ENCODE data around the gene NKX6-1. TPM values are rescaled to one million over a fixed set of nuclear protein-coding genes. Genes with fewer than 3 reads are reported as not detected.
A peak's percentile ranks its signal among the peaks of the same experiment; 100 is the strongest.

Gene NKX6-1
- polyA plus RNA-seq, 2 donors, result 2.5 to 8.2 TPM

- Histone ChIP-seq H3K4me1 (ENCODE audit: control insufficient read depth in 2 of 2, insufficient read depth in 2 of 2, low read length in 1 of 2) (peaks cover 2 to 5% of the 10 kb centered on the region in 2 donors), H3K27me3 (ENCODE audit: control insufficient read depth in 1 of 2, insufficient read depth in 2 of 2, low read length in 2 of 2) (peaks cover 0 to 17% of the 10 kb centered on the region in 2 donors), H3K27ac (ENCODE audit: low read depth in 2 of 2, low read length in 1 of 2) (no peak overlapping the region), H3K36me3 (ENCODE audit: control insufficient read depth in 2 of 2, insufficient read depth in 2 of 2, low read length in 1 of 2) (no peaks in the 10 kb centered on the region), H3K9me3 (ENCODE audit: control insufficient read depth in 2 of 2, insufficient read depth in 1 of 2, low read depth in 1 of 2, low read length in 1 of 2) (peaks cover 0 to 2% of the 10 kb centered on the region in 2 donors), H3K4me3 (ENCODE audit: low read depth in 1 of 2, low read length in 2 of 2) (peak overlapping the region; percentile 34)
- 26 to 28% methylated on average over 69 of the region's 69 CpGs for WGBS, 2 donors
Observed at GRCh38 chr4:84482564-84483563, 16.2 kb downstream of the NKX6-1 start.

GRCh38 chr4:84481860-84482245, 17.2 kb downstream of the NKX6-1 start:
- 19 to 20% methylated on average over 20 of the region's 20 CpGs for WGBS, 2 donors
- peaks cover 0 to 17% of the 10 kb centered on the region in 2 donors for H3K27me3 ChIP-seq (ENCODE audit: control insufficient read depth in 1 of 2, insufficient read depth in 2 of 2, low read length in 2 of 2)

GRCh38 chr4:84481077-84481859, 17.8 kb downstream of the NKX6-1 start:
- peaks cover 0 to 2% of the 10 kb centered on the region in 2 donors for H3K9me3 ChIP-seq (ENCODE audit: control insufficient read depth in 2 of 2, insufficient read depth in 1 of 2, low read depth in 1 of 2, low read length in 1 of 2)
- peaks cover 2 to 5% of the 10 kb centered on the region in 2 donors for H3K4me1 ChIP-seq (ENCODE audit: control insufficient read depth in 2 of 2, insufficient read depth in 2 of 2, low read length in 1 of 2)
- no peaks in the 10 kb centered on the region for H3K36me3 ChIP-seq (ENCODE audit: control insufficient read depth in 2 of 2, insufficient read depth in 2 of 2, low read length in 1 of 2)
- H3K27ac ChIP-seq (ENCODE audit: low read depth in 2 of 2, low read length in 1 of 2), result no peak overlapping the region
- 32 to 48% methylated on average over 45 of the region's 45 CpGs for WGBS, 2 donors
- no peak overlapping the region for H3K4me3 ChIP-seq (ENCODE audit: low read depth in 1 of 2, low read length in 2 of 2)
- H3K27me3 ChIP-seq (ENCODE audit: control insufficient read depth in 1 of 2, insufficient read depth in 2 of 2, low read length in 2 of 2), result peaks cover 0 to 17% of the 10 kb centered on the region in 2 donors

More at GRCh38 chr4:84481860-84482245, 17.2 kb downstream of the NKX6-1 start:
- no peak overlapping the region for H3K27ac ChIP-seq (ENCODE audit: low read depth in 2 of 2, low read length in 1 of 2)
- H3K36me3 ChIP-seq (ENCODE audit: control insufficient read depth in 2 of 2, insufficient read depth in 2 of 2, low read length in 1 of 2), result no peaks in the 10 kb centered on the region
- peaks cover 2 to 5% of the 10 kb centered on the region in 2 donors for H3K4me1 ChIP-seq (ENCODE audit: control insufficient read depth in 2 of 2, insufficient read depth in 2 of 2, low read length in 1 of 2)
- H3K4me3 ChIP-seq (ENCODE audit: low read depth in 1 of 2, low read length in 2 of 2), result no peak overlapping the region
- H3K9me3 ChIP-seq (ENCODE audit: control insufficient read depth in 2 of 2, insufficient read depth in 1 of 2, low read depth in 1 of 2, low read length in 1 of 2), result peaks cover 0 to 2% of the 10 kb centered on the region in 2 donors

DNA sequence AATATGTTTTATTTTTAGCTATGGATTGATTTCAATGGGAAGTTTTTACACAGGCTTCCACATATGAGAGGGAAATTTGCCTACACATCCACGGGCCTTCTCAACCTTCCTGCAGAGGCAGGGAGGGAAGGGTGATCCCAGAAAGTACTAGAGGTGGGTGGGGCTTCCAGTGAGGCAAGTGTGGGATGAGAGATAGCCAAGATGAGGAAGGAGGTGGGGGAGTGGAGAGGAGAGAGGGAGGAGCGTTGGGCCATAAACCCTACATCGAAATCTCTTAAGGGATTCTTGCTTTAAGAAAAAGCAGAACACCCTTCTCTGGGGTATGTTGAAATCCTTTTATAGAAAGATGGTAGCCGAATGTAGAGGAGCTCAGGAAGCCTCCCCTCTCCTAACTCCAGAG, 19.0 kb downstream of the NKX6-1 start:
- H3K9me3 ChIP-seq (ENCODE audit: control insufficient read depth in 2 of 2, insufficient read depth in 1 of 2, low read depth in 1 of 2, low read length in 1 of 2), result peaks cover 0 to 2% of the 10 kb centered on the region in 2 donors
- WGBS, 2 donors, result 56 to 57% methylated on average over 4 of the region's 4 CpGs
- no peaks in the 10 kb centered on the region for H3K36me3 ChIP-seq (ENCODE audit: control insufficient read depth in 2 of 2, insufficient read depth in 2 of 2, low read length in 1 of 2)
- peaks cover 2 to 5% of the 10 kb centered on the region in 2 donors for H3K4me1 ChIP-seq (ENCODE audit: control insufficient read depth in 2 of 2, insufficient read depth in 2 of 2, low read length in 1 of 2)
- H3K4me3 ChIP-seq (ENCODE audit: low read depth in 1 of 2, low read length in 2 of 2), result no peak overlapping the region
- H3K27me3 ChIP-seq (ENCODE audit: control insufficient read depth in 1 of 2, insufficient read depth in 2 of 2, low read length in 2 of 2), result peaks cover 0 to 17% of the 10 kb centered on the region in 2 donors
- H3K27ac ChIP-seq (ENCODE audit: low read depth in 2 of 2, low read length in 1 of 2), result no peak overlapping the region

DNA sequence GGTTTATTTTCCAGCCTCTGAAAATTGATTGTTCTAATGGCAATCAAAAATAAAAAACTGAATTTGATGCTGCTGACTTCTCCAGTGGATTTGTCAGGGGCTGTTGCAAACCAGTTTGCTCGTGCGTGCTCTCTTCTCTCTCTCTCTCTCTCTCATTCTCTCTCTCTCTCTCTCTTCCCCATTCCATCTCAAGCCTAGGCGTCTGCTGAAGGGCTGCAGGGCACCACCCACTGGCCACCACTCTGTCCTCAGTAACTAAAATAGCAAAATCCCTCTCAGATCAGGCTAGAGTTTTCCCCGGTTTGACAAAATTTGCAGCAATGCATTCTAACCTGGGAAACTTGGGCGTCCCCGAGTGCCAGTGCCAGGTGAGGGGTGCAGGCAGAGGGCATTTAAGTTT, 19.4 kb downstream of the NKX6-1 start:
- Histone ChIP-seq H3K27ac (ENCODE audit: low read depth in 2 of 2, low read length in 1 of 2) (no peak overlapping the region), H3K4me3 (ENCODE audit: low read depth in 1 of 2, low read length in 2 of 2) (no peak overlapping the region), H3K27me3 (ENCODE audit: control insufficient read depth in 1 of 2, insufficient read depth in 2 of 2, low read length in 2 of 2) (peaks cover 0 to 17% of the 10 kb centered on the region in 2 donors), H3K4me1 (ENCODE audit: control insufficient read depth in 2 of 2, insufficient read depth in 2 of 2, low read length in 1 of 2) (peaks cover 2 to 5% of the 10 kb centered on the region in 2 donors), H3K9me3 (ENCODE audit: control insufficient read depth in 2 of 2, insufficient read depth in 1 of 2, low read depth in 1 of 2, low read length in 1 of 2) (peaks cover 0 to 2% of the 10 kb centered on the region in 2 donors), H3K36me3 (ENCODE audit: control insufficient read depth in 2 of 2, insufficient read depth in 2 of 2, low read length in 1 of 2) (no peaks in the 10 kb centered on the region)
- 24 to 35% methylated on average over 6 of the region's 6 CpGs for WGBS, 2 donors

DNA sequence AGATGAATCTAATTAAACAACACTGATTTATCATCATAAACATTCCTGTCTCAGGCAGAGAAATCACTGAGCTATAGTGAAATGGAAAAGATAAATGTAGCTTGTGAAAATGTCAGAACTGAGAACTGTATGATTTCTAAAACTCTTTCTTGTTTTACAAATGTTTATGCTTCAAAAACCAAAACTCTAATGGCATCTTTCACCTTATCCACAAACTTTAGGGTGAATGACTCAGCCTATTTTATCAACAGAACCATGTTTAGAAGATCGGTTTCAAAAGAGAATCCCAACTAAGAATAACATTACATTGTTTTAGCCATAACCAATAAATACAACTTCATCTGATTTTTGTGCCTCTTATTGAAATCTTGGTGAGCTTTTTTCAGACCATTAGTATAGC, 21.4 kb downstream of the NKX6-1 start:
- peaks cover 0 to 2% of the 10 kb centered on the region in 2 donors for H3K9me3 ChIP-seq (ENCODE audit: control insufficient read depth in 2 of 2, insufficient read depth in 1 of 2, low read depth in 1 of 2, low read length in 1 of 2)
- H3K27me3 ChIP-seq (ENCODE audit: control insufficient read depth in 1 of 2, insufficient read depth in 2 of 2, low read length in 2 of 2), result peaks cover 0 to 8% of the 10 kb centered on the region in 2 donors
- H3K4me1 ChIP-seq (ENCODE audit: control insufficient read depth in 2 of 2, insufficient read depth in 2 of 2, low read length in 1 of 2), result peaks cover 0 to under 1% of the 10 kb centered on the region in 2 donors
- no peaks in the 10 kb centered on the region for H3K36me3 ChIP-seq (ENCODE audit: control insufficient read depth in 2 of 2, insufficient read depth in 2 of 2, low read length in 1 of 2)
- H3K27ac ChIP-seq (ENCODE audit: low read depth in 2 of 2, low read length in 1 of 2), result no peak overlapping the region
- no peak overlapping the region for H3K4me3 ChIP-seq (ENCODE audit: low read depth in 1 of 2, low read length in 2 of 2)
- WGBS, 2 donors, result 60 to 66% methylated on average over 1 of the region's 1 CpG

DNA sequence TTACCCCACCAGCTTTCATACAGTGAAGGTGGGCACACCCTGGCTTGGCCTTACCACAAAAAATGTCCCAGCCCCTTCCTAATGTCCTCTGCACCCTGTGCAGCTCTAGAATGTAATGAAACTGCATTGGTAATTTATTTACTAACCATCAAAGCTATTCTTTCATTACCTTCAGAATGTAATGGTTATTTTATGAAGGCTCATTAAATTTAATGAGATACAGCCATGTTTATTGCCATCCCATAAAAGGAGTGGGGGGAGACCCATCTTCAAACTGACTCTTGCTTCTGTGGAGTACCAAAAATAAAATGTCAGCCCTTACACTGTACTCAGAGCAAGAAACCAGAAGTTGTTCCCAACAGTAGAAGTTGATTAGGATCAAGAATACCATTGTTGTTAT, 25.0 kb downstream of the NKX6-1 start:
- H3K36me3 ChIP-seq (ENCODE audit: control insufficient read depth in 2 of 2, insufficient read depth in 2 of 2, low read length in 1 of 2), result no peaks in the 10 kb centered on the region
- no peaks in the 10 kb centered on the region for H3K27me3 ChIP-seq (ENCODE audit: control insufficient read depth in 1 of 2, insufficient read depth in 2 of 2, low read length in 2 of 2)
- no peak overlapping the region for H3K27ac ChIP-seq (ENCODE audit: low read depth in 2 of 2, low read length in 1 of 2)
- no peaks in the 10 kb centered on the region for H3K9me3 ChIP-seq (ENCODE audit: control insufficient read depth in 2 of 2, insufficient read depth in 1 of 2, low read depth in 1 of 2, low read length in 1 of 2)
- no peaks in the 10 kb centered on the region for H3K4me1 ChIP-seq (ENCODE audit: control insufficient read depth in 2 of 2, insufficient read depth in 2 of 2, low read length in 1 of 2)
- no peak overlapping the region for H3K4me3 ChIP-seq (ENCODE audit: low read depth in 1 of 2, low read length in 2 of 2)

DNA sequence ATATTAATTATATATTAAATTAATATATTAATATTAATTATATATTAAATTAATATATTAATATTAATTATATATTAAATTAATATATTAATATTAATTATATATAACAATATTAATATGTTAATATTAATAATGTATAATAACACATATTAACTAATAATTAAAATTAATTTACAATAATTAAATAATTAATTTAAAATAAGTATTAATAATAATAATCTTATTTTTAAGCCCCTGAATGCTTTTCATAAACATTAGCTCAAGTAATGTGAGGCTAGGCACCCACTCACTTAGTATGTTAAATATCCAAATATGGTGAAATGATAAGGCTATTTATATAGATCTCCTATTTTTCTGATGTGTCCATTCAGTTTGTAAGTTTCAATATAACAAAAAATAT, 26.9 kb downstream of the NKX6-1 start:
- Histone ChIP-seq H3K27ac (ENCODE audit: low read depth in 2 of 2, low read length in 1 of 2) (no peak overlapping the region), H3K9me3 (ENCODE audit: control insufficient read depth in 2 of 2, insufficient read depth in 1 of 2, low read depth in 1 of 2, low read length in 1 of 2) (no peaks in the 10 kb centered on the region), H3K27me3 (ENCODE audit: control insufficient read depth in 1 of 2, insufficient read depth in 2 of 2, low read length in 2 of 2) (no peaks in the 10 kb centered on the region), H3K4me3 (ENCODE audit: low read depth in 1 of 2, low read length in 2 of 2) (no peak overlapping the region), H3K4me1 (ENCODE audit: control insufficient read depth in 2 of 2, insufficient read depth in 2 of 2, low read length in 1 of 2) (no peaks in the 10 kb centered on the region), H3K36me3 (ENCODE audit: control insufficient read depth in 2 of 2, insufficient read depth in 2 of 2, low read length in 1 of 2) (no peaks in the 10 kb centered on the region)

GRCh38 chr4:84470204-84470785, 28.8 kb downstream of the NKX6-1 start:
- Histone ChIP-seq H3K4me3 (ENCODE audit: low read depth in 1 of 2, low read length in 2 of 2) (no peak overlapping the region), H3K9me3 (ENCODE audit: control insufficient read depth in 2 of 2, insufficient read depth in 1 of 2, low read depth in 1 of 2, low read length in 1 of 2) (no peaks in the 10 kb centered on the region), H3K4me1 (ENCODE audit: control insufficient read depth in 2 of 2, insufficient read depth in 2 of 2, low read length in 1 of 2) (no peaks in the 10 kb centered on the region), H3K36me3 (ENCODE audit: control insufficient read depth in 2 of 2, insufficient read depth in 2 of 2, low read length in 1 of 2) (no peaks in the 10 kb centered on the region), H3K27me3 (ENCODE audit: control insufficient read depth in 1 of 2, insufficient read depth in 2 of 2, low read length in 2 of 2) (no peaks in the 10 kb centered on the region), H3K27ac (ENCODE audit: low read depth in 2 of 2, low read length in 1 of 2) (no peak overlapping the region)
- 57 to 65% methylated on average over 4 of the region's 4 CpGs for WGBS, 2 donors
